Adrenal gland (tissue), 5 donors: ENCODE measurements around the gene NPTXR.

Experiments used
- CTCF ChIP-seq, 6 experiments: fragments of 450-650 bp in 4 of 6; fragments of 200-600 bp in 2 of 6; sonication (generic) in 1 of 6; IDR thresholded peaks; 1 replicate in 5 of 6; 2 replicates in 1 of 6; pipeline versions ENCODE4 v1.5.1 to v1.8.0; 2016 to 2021; ENCODE audit warnings: antibody characterized with exemption in 6 of 6, mild to moderate bottlenecking in 2 of 6, moderate library complexity in 1 of 6
- POLR2A ChIP-seq, 2 donors: fragments of 450-650 bp; IDR thresholded peaks; one replicate each; pipeline ENCODE4 v1.6.1; 2017; ENCODE audit warnings: antibody characterized with exemption in 2 of 2, mild to moderate bottlenecking in 2 of 2, moderate library complexity in 1 of 2
- donor health status: DM: no; HTN: no; CAD: no.

GRCh38 chr22:38776086-38776485 lies 67.7 kb downstream of the NPTXR start:
- no peak for TF ChIP-seq CTCF (IDR thresholded peaks at IDR 0.05)
- TF ChIP-seq POLR2A (IDR thresholded peaks at IDR 0.05), result no peak
